Breast epithelium (tissue), 4 donors: ENCODE results near the gene CLK4. TPM values are rescaled to one million over a fixed set of nuclear protein-coding genes. Genes with fewer than 3 reads are reported as not detected.

Experiments
- DNase-seq, 2 donors: peaks; one replicate each; pipeline ENCODE4 v3.0.0-alpha.2; 2019; ENCODE audit warnings: low spot score in 2 of 2
- H3K27ac ChIP-seq, 2 donors: fragments of 200-600 bp; sonication (generic) in 1 of 2; one replicate each; pipeline ENCODE4 v1.5.1; 2016 to 2019; ENCODE audit warnings: mild to moderate bottlenecking in 1 of 2
- H3K27me3 ChIP-seq, 2 donors: fragments of 200-600 bp; sonication (generic) in 1 of 2; one replicate each; pipeline versions ENCODE4 v1.5.1 to v1.6.0; 2017 to 2019; ENCODE audit warnings: control low read depth in 1 of 2, mild to moderate bottlenecking in 1 of 2
- H3K36me3 ChIP-seq: fragments of 200-600 bp; one replicate; pipeline ENCODE4 v1.5.1; 2019
- H3K4me1 ChIP-seq, 2 donors: fragments of 200-600 bp; sonication (generic); one replicate each; pipeline ENCODE4 v1.5.1; 2016 to 2019; ENCODE audit warnings: control low read depth in 1 of 2
- H3K4me3 ChIP-seq, 3 donors: fragments of 200-600 bp; sonication (generic); 1 replicate in 2 of 3; 2 replicates in 1 of 3; pipeline ENCODE4 v1.5.1; 2016 to 2019; ENCODE audit warnings: mild to moderate bottlenecking in 3 of 3, moderate library complexity in 2 of 3
- H3K9me3 ChIP-seq, 2 donors: fragments of 200-600 bp; sonication (generic) in 1 of 2; one replicate each; pipeline ENCODE4 v1.5.1; 2016 to 2019; ENCODE audit warnings: control low read depth in 1 of 2
- CTCF ChIP-seq, 3 donors: fragments of 450-650 bp; IDR thresholded peaks; one replicate each; pipeline ENCODE4 v1.5.1; 2016 to 2017; ENCODE audit warnings: antibody characterized with exemption in 3 of 3, mild to moderate bottlenecking in 3 of 3, moderate library complexity in 3 of 3
- POLR2A ChIP-seq: fragments of 450-650 bp; IDR thresholded peaks from one replicate; pipeline ENCODE4 v1.6.1; 2016; ENCODE audit warnings: antibody characterized with exemption, mild to moderate bottlenecking, moderate library complexity
- POLR2AphosphoS5 ChIP-seq, 3 donors: sonication (generic); formaldehyde crosslinking; IDR thresholded peaks; one replicate each; pipeline ENCODE4 v1.6.1; 2017; ENCODE audit warnings: antibody characterized with exemption in 3 of 3
- intact Hi-C: fragments of 100-400 bp; cut with DNase I; formaldehyde crosslinking; loops from one replicate; pipeline ENCODE4 v1.15.1; 2023; ENCODE audit warnings: low total_unique reads
- total RNA-seq, 3 donors: library from RNA; depleted of rRNA; stranded (reverse); fragments of >200 nt; gene quantifications; one replicate each; pipeline ENCODE4 v1.1.0, GENCODE V29; 2016

CLK4 gene
- total RNA-seq, 3 donors from 2014 or later: 39.0 to 73.2 (median 43.3) TPM

- intact Hi-C loops: loop anchor here (5.0 kb wide), 1 partner anchor 95 kb away; no protein-coding TSS in a partner anchor
- Histone ChIP-seq H3K27me3 (no peaks in the 10 kb centered on the region), H3K4me3 (no peak overlapping the region), H3K27ac (no peak overlapping the region), H3K9me3 (no peaks in the 10 kb centered on the region), H3K36me3 (no peaks in the 10 kb centered on the region), H3K4me1 (peaks cover 0 to 4% of the 10 kb centered on the region in 2 donors)
- no peak for DNase-seq
- TF ChIP-seq POLR2A: no peak
- TF ChIP-seq CTCF (IDR thresholded peaks at IDR 0.05): no peak
- no peak for TF ChIP-seq POLR2AphosphoS5 (IDR thresholded peaks at IDR 0.05)
These were observed 10.7 kb upstream of the CLK4 start for GRCh38 chr5:178637356-178638074.

- Histone ChIP-seq H3K27me3 (no peaks in the 10 kb centered on the region), H3K9me3 (no peaks in the 10 kb centered on the region), H3K4me3 (no peak overlapping the region), H3K36me3 (no peaks in the 10 kb centered on the region), H3K27ac (no peak overlapping the region), H3K4me1 (no peaks in the 10 kb centered on the region)
- TF ChIP-seq CTCF (IDR thresholded peaks at IDR 0.05) (no peak), POLR2A (no peak), POLR2AphosphoS5 (IDR thresholded peaks at IDR 0.05) (no peak)
- no peak for DNase-seq
- intact Hi-C loops: no loop called here
These were observed 5.4 kb upstream of the CLK4 start for GRCh38 chr5:178632285-178632684.

GRCh38 chr5:178630951-178631350 is 4.1 kb upstream of the CLK4 start:
- TF ChIP-seq CTCF (IDR thresholded peaks at IDR 0.05): no peak
- no peak for TF ChIP-seq POLR2A
- TF ChIP-seq POLR2AphosphoS5 (IDR thresholded peaks at IDR 0.05): no peak
- Histone ChIP-seq H3K36me3 (no peaks in the 10 kb centered on the region), H3K4me1 (no peaks in the 10 kb centered on the region), H3K4me3 (no peak overlapping the region), H3K27me3 (no peaks in the 10 kb centered on the region), H3K27ac (no peak overlapping the region), H3K9me3 (no peaks in the 10 kb centered on the region)
- intact Hi-C loops: no loop called here
- no peak for DNase-seq

- Histone ChIP-seq H3K27me3 (no peaks in the 10 kb centered on the region), H3K9me3 (no peaks in the 10 kb centered on the region), H3K4me1 (no peaks in the 10 kb centered on the region), H3K27ac (no peak overlapping the region), H3K4me3 (no peak overlapping the region), H3K36me3 (no peaks in the 10 kb centered on the region)
- DNase-seq: no peak
- intact Hi-C loops: no loop called here
- TF ChIP-seq POLR2AphosphoS5 (IDR thresholded peaks at IDR 0.05) (no peak), CTCF (IDR thresholded peaks at IDR 0.05) (no peak), POLR2A (no peak)
These were observed 3.7 kb upstream of the CLK4 start for GRCh38 chr5:178630475-178630930.

- Histone ChIP-seq H3K36me3 (no peaks in the 10 kb centered on the region), H3K27me3 (no peaks in the 10 kb centered on the region), H3K4me3 (peak overlapping the region; percentile 71 to 98 (median 87)), H3K4me1 (peaks cover 0 to 5% of the 10 kb centered on the region in 2 donors), H3K27ac (peak overlapping the region; percentile 98), H3K9me3 (no peaks in the 10 kb centered on the region)
- no peak for TF ChIP-seq POLR2AphosphoS5 (IDR thresholded peaks at IDR 0.05)
- no peak for TF ChIP-seq POLR2A
- TF ChIP-seq CTCF (IDR thresholded peaks at IDR 0.05): no peak
- intact Hi-C loops: loop anchor here (5.0 kb wide), 1 partner anchor 1535 kb away; no protein-coding TSS in a partner anchor
- DNase-seq: no peak
These were observed 379 bp upstream of the CLK4 start for GRCh38 chr5:178627259-178627598.
